ENCODE results near the gene SNCAIP. TPM values are rescaled to one million over a fixed set of nuclear protein-coding genes. Genes with fewer than 3 reads are reported as not detected.

Gene SNCAIP
- total RNA-seq, 1 experiment from 2014 or later, result 0.21 TPM

GRCh38 chr5:122330881-122331280 is 18.8 kb downstream of the SNCAIP start:
- Mint-ChIP-seq H3K4me3 (ENCODE audit: unreplicated experiment) (no peak overlapping the region), H3K4me1 (ENCODE audit: insufficient read depth, unreplicated experiment) (no peaks in the 10 kb centered on the region), H3K36me3 (ENCODE audit: insufficient read depth, unreplicated experiment) (no peaks in the 10 kb centered on the region), H3K9me3 (ENCODE audit: unreplicated experiment) (no peaks in the 10 kb centered on the region), H3K27ac (ENCODE audit: low read depth, unreplicated experiment) (no peak overlapping the region), H3K27me3 (ENCODE audit: insufficient read depth, unreplicated experiment) (no peaks in the 10 kb centered on the region)
- POLR2A ChIA-PET, result interaction anchor here (0.7 kb wide), 1 partner anchor 84 kb away, joined by 3 read pairs; no protein-coding TSS in a partner anchor
- no peak for DNase-seq (ENCODE audit: unreplicated experiment)
- intact Hi-C loops (cut with micrococcal nuclease), result no loop called here
- no TSS peak for BruUV-seq (replicated peaks)
- CTCF ChIA-PET, result interaction anchor here (0.5 to 0.6 kb wide), 2 partner anchors 16 to 374 kb away, joined by 3 to 7 read pairs; no protein-coding TSS in a partner anchor
- TF ChIP-seq CTCF (IDR thresholded peaks at IDR 0.05; ENCODE audit: unreplicated experiment), result no peak

GRCh38 chr5:122332599-122333555 is 20.8 kb downstream of the SNCAIP start:
- no TSS peak for BruUV-seq (replicated peaks)
- no peaks in the 10 kb centered on the region for H3K9me3 Mint-ChIP-seq (ENCODE audit: unreplicated experiment)
- H3K27ac Mint-ChIP-seq (ENCODE audit: low read depth, unreplicated experiment), result no peak overlapping the region
- no peaks in the 10 kb centered on the region for H3K4me1 Mint-ChIP-seq (ENCODE audit: insufficient read depth, unreplicated experiment)
- H3K36me3 Mint-ChIP-seq (ENCODE audit: insufficient read depth, unreplicated experiment), result no peaks in the 10 kb centered on the region
- intact Hi-C loops (cut with micrococcal nuclease), result no loop called here
- no peaks in the 10 kb centered on the region for H3K27me3 Mint-ChIP-seq (ENCODE audit: insufficient read depth, unreplicated experiment)
- H3K4me3 Mint-ChIP-seq (ENCODE audit: unreplicated experiment), result no peak overlapping the region
- no peak for TF ChIP-seq CTCF (IDR thresholded peaks at IDR 0.05; ENCODE audit: unreplicated experiment)
- DNase-seq (ENCODE audit: unreplicated experiment), result no peak
- POLR2A ChIA-PET, result interaction anchor here (1.1 to 1.4 kb wide), 3 partner anchors 10 to 74 kb away, joined by 3 to 6 read pairs (median 4); no protein-coding TSS in a partner anchor
- CTCF ChIA-PET, result interaction anchor here (0.6 to 1.7 kb wide), 5 partner anchors 10 to 240 kb away, joined by 3 to 5 read pairs (median 4); no protein-coding TSS in a partner anchor

- H3K27ac Mint-ChIP-seq (ENCODE audit: low read depth, unreplicated experiment), result no peak overlapping the region
- intact Hi-C loops (cut with micrococcal nuclease), result no loop called here
- H3K36me3 Mint-ChIP-seq (ENCODE audit: insufficient read depth, unreplicated experiment), result no peaks in the 10 kb centered on the region
- no peaks in the 10 kb centered on the region for H3K4me1 Mint-ChIP-seq (ENCODE audit: insufficient read depth, unreplicated experiment)
- H3K4me3 Mint-ChIP-seq (ENCODE audit: unreplicated experiment), result no peak overlapping the region
- no TSS peak for BruUV-seq (replicated peaks)
- H3K9me3 Mint-ChIP-seq (ENCODE audit: unreplicated experiment), result no peaks in the 10 kb centered on the region
- no peaks in the 10 kb centered on the region for H3K27me3 Mint-ChIP-seq (ENCODE audit: insufficient read depth, unreplicated experiment)
- POLR2A ChIA-PET, result interaction anchor here (1.1 kb wide), 2 partner anchors 11 to 74 kb away, joined by 3 to 6 read pairs; no protein-coding TSS in a partner anchor
- no peak for DNase-seq (ENCODE audit: unreplicated experiment)
- no peak for TF ChIP-seq CTCF (IDR thresholded peaks at IDR 0.05; ENCODE audit: unreplicated experiment)
- CTCF ChIA-PET, result interaction anchor here (0.5 to 1.7 kb wide), 4 partner anchors 9 to 97 kb away, joined by 3 to 6 read pairs (median 4); no protein-coding TSS in a partner anchor
Measured at GRCh38 chr5:122333564-122333963, 21.5 kb downstream of the SNCAIP start.

GRCh38 chr5:122339591-122339990 is 27.6 kb downstream of the SNCAIP start:
- Mint-ChIP-seq H3K4me3 (ENCODE audit: unreplicated experiment) (no peak overlapping the region), H3K36me3 (ENCODE audit: insufficient read depth, unreplicated experiment) (no peaks in the 10 kb centered on the region), H3K27ac (ENCODE audit: low read depth, unreplicated experiment) (no peak overlapping the region), H3K9me3 (ENCODE audit: unreplicated experiment) (no peaks in the 10 kb centered on the region), H3K4me1 (ENCODE audit: insufficient read depth, unreplicated experiment) (no peaks in the 10 kb centered on the region), H3K27me3 (ENCODE audit: insufficient read depth, unreplicated experiment) (no peaks in the 10 kb centered on the region)
- no TSS peak for BruUV-seq (replicated peaks)
- CTCF ChIA-PET, result interaction anchor here (1.6 kb wide), 1 partner anchor 143 kb away, joined by 5 read pairs; no protein-coding TSS in a partner anchor
- intact Hi-C loops (cut with micrococcal nuclease), result no loop called here
- no peak for TF ChIP-seq CTCF (IDR thresholded peaks at IDR 0.05; ENCODE audit: unreplicated experiment)
- no peak for DNase-seq (ENCODE audit: unreplicated experiment)
- POLR2A ChIA-PET, result interaction anchor here (0.7 kb wide), 1 partner anchor 20 kb away, joined by 5 read pairs; no protein-coding TSS in a partner anchor
